ENCODE measurements around the gene ATXN2L. TPM values are rescaled to one million over a fixed set of nuclear protein-coding genes. Genes with fewer than 3 reads are reported as not detected.

Gene ATXN2L
- total RNA-seq, 1 donor from 2014 or later: 50.1 TPM

GRCh38 chr16:28835864-28836760, 13.3 kb downstream of the ATXN2L start:
- ATAC-seq (peak; percentile 7), DNase-seq (ENCODE audit: low spot score) (no peak)

- no peak for ATAC-seq
- DNase-seq (ENCODE audit: low spot score): no peak
Observed at GRCh38 chr16:28836761-28837064, 13.9 kb downstream of the ATXN2L start.

GRCh38 chr16:28837672-28838557, 15.1 kb downstream of the ATXN2L start:
- ATAC-seq (no peak), DNase-seq (ENCODE audit: low spot score) (no peak)

GRCh38 chr16:28838558-28838918, 15.7 kb downstream of the ATXN2L start:
- DNase-seq (ENCODE audit: low spot score) (no peak), ATAC-seq (no peak)

GRCh38 chr16:28839004-28839639, 16.3 kb downstream of the ATXN2L start:
- ATAC-seq: no peak
- DNase-seq (ENCODE audit: low spot score): no peak

GRCh38 chr16:28839899-28840298, 17.1 kb downstream of the ATXN2L start:
- DNase-seq (ENCODE audit: low spot score) (no peak), ATAC-seq (no peak)

- ATAC-seq (no peak), DNase-seq (ENCODE audit: low spot score) (no peak)
Observed at GRCh38 chr16:28842696-28843095, 19.9 kb downstream of the ATXN2L start.

- ATAC-seq (no peak), DNase-seq (ENCODE audit: low spot score) (no peak)
Observed at GRCh38 chr16:28843766-28844165, 21.0 kb downstream of the ATXN2L start.

- ATAC-seq: no peak
- DNase-seq (ENCODE audit: low spot score): no peak
Observed at GRCh38 chr16:28844226-28844885, 21.6 kb downstream of the ATXN2L start.

- ATAC-seq (peak; percentile 61), DNase-seq (ENCODE audit: low spot score) (no peak)
Observed at GRCh38 chr16:28845293-28845692, 22.5 kb downstream of the ATXN2L start.

GRCh38 chr16:28845761-28846079, 22.9 kb downstream of the ATXN2L start:
- ATAC-seq: no peak
- DNase-seq (ENCODE audit: low spot score): no peak

GRCh38 chr16:28846080-28846932, 23.5 kb downstream of the ATXN2L start, which contains the start of gene TUFM:
Gene TUFM, minus strand, starts transcription at chr16:28846348. Its CDS starts 79 bp downstream, at chr16:28846269.
- DNase-seq (ENCODE audit: low spot score): peak; percentile 98
- peak; percentile 93 for ATAC-seq

- ATAC-seq (peak; percentile 2), DNase-seq (ENCODE audit: low spot score) (no peak)
Observed at GRCh38 chr16:28846933-28847273, 24.1 kb downstream of the ATXN2L start.

- ATAC-seq (no peak), DNase-seq (ENCODE audit: low spot score) (no peak)
Observed at GRCh38 chr16:28858421-28858820, 35.6 kb downstream of the ATXN2L start.

- ATAC-seq (no peak), DNase-seq (ENCODE audit: low spot score) (no peak)
Observed at GRCh38 chr16:28859326-28859725, 36.5 kb downstream of the ATXN2L start.

- no peak for DNase-seq (ENCODE audit: low spot score)
- ATAC-seq: peak; percentile 4
Observed at GRCh38 chr16:28863929-28864793, 41.4 kb downstream of the ATXN2L start.

- ATAC-seq (no peak), DNase-seq (ENCODE audit: low spot score) (no peak)
Observed at GRCh38 chr16:28865001-28865688, 42.3 kb downstream of the ATXN2L start.

- ATAC-seq: no peak
Observed at GRCh38 chr16:28865722-28866453, 43.1 kb downstream of the ATXN2L start.

More at GRCh38 chr16:28865722-28866453, 43.1 kb downstream of the ATXN2L start:
- no peak for DNase-seq (ENCODE audit: low spot score)
